Measurements from ENCODE around the gene ITPKA.

ITPKA gene

GRCh38 chr15:41511331-41511898, 17.7 kb downstream of the ITPKA start:
- DNase-seq (ENCODE audit: low spot score) = no peak

DNA sequence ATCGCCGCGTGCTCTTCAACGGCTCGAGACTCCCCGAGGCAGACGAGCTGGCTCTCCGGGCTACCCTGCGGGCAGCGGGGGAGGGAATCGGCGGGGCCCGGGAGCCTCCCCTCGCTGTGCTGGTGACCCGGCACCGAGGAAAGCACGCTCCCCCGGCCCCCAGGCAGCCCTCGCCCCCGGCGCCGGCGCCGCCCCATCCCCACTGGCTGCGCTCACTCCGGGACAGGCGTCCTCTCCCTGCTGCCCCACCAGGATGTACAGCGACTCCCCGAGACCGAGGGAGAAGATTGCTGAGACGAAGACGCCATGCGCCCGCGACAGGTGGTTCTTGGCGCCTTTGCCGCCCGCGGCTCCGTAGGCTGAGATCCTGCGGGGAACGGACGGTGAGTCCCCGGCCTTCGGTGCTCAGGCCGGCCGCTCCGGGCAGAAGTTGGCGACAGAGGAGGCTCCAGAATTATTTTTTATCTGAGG, 18.3 kb downstream of the ITPKA start:
- no peak for DNase-seq (ENCODE audit: low spot score)

DNA sequence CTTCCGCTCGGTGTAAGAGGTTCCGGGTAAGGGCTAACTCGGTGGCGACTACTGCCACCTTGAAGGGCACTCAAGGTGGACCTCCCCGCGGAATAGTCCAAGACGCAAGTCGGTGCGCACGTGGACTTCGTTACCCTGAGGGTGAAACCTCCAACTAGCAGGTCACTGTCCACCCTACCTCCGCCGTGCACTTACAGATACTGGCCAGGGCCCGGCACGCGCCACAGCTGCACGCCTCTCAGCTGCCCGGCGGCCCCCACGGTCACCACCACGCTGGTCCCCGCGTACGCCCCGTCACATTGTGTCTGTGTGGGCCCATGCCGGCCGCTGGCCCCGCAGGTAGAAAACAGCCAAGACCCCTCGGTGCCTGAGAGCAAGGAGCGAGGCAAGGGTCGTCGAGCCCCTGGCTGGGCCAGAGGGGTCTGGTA, 18.9 kb downstream of the ITPKA start:
- no peak for DNase-seq (ENCODE audit: low spot score)

DNA sequence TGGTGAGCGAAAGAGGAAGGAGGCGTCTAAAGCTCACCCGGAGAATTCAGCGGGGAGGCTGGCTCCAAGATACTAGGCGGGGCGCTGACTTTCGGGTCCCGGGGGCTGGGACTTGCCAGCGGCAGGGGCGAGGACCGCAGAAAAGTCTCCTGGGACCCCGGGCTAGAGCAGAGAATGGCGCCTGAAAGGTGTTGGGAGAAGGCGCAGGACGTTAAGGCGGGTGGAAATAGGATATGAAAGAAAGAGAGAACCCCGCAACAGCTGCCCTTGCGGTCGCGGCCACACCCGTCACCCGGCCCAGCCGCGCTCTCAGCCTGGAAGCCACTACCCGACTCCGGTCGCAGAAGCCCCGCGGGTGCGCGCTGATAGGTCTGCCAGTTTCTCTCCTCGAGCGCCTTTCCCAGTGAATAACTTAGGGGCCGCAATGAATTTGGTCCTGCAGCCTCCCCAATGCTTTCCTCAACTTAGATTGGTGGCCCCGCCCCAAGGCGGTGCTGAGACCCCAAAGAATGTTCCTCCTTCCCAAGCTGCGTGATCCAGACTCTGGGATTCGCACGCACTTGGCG, 19.3 kb downstream of the ITPKA start:
- DNase-seq (ENCODE audit: low spot score) = no peak

GRCh38 chr15:41513506-41514227, 20.0 kb downstream of the ITPKA start, which contains the start of gene LTK:
Gene LTK, minus strand, starts transcription at chr15:41513827. Its CDS starts 118 bp downstream, at chr15:41513709.
- no peak for DNase-seq (ENCODE audit: low spot score)

- no peak for DNase-seq (ENCODE audit: low spot score)
These were observed 24.3 kb downstream of the ITPKA start for GRCh38 chr15:41517895-41518449.

- no peak for DNase-seq (ENCODE audit: low spot score)
These were observed 27.0 kb downstream of the ITPKA start for GRCh38 chr15:41520636-41521035.

- DNase-seq (ENCODE audit: low spot score) = no peak
These were observed 27.9 kb downstream of the ITPKA start for GRCh38 chr15:41521614-41522013.

DNA sequence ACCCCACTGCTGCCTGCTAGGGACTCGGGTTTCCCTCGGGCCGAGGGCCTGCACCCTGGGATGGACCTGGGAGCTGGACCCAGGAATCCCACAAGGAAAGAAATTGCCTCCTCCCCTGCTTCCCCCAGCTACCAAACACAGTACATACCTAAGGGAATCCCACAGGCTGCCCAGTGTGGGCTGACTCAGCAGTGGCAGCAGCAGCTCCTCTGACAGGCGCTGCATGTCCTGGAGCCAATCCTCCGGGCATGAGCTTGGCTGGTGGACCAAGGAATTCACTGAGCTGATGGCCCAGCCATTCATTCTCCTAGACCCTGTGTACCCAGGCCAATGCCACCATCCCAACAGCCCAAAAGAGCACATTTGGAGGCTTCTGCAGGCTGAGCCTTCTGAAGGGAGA, 29.4 kb downstream of the ITPKA start:
- DNase-seq (ENCODE audit: low spot score) = no peak

DNA sequence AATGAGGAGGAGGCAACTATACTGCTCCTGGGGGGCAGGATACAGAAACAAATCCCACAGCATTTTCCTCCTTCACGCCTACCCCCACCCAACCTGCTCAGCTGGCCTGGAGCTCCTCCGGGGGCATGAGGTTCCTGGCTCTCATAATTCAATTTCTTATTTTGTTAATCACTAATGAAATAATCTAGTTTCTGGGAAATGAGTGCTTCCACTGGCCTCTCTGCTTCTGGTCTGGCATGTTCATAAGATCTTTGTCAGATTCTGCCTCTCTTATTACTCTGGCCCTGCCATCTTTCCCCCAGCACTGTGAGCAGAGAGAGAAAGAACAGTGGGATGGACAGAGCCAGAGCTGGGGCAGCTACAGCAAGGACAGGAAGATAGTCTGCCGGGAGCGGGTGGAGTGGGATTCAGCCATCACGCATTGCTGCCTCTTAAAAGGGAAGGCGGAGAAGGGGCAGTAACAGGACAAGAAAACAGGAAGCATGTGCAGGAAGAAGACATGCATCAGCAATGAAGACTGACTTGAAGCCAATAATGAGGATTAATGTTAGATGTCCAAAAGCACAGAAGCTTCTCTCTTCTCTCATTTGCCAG, 36.8 kb downstream of the ITPKA start:
- DNase-seq (ENCODE audit: low spot score) = no peak

GRCh38 chr15:41535544-41535943, 41.9 kb downstream of the ITPKA start:
- DNase-seq (ENCODE audit: low spot score) = no peak

DNA sequence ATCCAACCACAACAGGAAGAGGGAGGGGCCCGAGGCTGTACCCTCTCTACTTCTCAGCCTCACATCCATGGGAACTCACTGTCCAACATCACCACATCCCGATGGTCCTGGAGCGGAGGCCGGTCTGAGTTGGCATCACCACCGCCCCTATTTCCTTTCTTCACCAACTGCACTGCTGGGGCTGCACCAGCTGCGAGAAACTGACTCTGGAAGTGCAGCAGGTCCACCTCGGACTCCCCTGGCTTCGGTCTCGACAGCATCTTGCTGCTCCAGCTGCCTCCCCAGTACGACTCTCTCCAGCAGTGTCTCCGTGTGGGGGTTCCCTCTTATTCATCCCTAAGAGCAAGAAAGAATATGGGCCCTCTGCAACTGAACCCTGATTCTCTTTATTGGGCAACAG, 43.2 kb downstream of the ITPKA start:
- DNase-seq (ENCODE audit: low spot score) = no peak

DNA sequence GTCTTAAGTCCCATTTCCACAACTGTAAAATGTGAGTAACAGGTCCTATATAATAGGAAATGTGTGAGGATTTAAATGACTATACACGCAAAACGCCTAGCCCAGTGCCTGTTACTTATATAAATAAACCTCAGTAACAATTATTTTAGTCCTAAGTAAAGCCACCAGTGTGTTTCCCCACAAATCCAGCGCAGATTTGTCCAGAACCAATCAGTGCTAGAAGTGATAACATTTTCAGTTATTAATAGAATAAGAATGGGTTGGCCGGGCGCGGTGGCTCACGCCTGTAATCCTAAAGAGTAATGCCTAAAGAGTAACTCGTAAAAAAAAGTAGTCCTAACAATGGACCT, 49.8 kb downstream of the ITPKA start:
- DNase-seq (ENCODE audit: low spot score) = no peak

DNA sequence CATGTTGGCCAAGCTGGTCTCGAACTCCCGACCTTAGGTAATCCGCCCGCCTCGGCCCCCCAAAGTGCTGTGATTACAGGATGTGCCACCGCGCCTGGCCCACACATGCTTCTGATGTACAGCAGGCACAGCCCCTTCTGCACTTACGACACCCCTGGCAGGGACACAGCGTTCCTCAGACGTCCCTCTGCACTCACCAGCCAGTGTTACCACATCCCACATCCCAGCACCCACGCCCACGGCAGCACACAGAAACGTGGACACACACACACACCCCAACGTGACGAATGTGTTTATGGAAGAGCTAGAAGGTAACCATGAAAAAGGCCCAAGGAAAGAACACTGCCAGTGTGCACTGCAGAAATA, 51.0 kb downstream of the ITPKA start:
- no peak for DNase-seq (ENCODE audit: low spot score)

DNA sequence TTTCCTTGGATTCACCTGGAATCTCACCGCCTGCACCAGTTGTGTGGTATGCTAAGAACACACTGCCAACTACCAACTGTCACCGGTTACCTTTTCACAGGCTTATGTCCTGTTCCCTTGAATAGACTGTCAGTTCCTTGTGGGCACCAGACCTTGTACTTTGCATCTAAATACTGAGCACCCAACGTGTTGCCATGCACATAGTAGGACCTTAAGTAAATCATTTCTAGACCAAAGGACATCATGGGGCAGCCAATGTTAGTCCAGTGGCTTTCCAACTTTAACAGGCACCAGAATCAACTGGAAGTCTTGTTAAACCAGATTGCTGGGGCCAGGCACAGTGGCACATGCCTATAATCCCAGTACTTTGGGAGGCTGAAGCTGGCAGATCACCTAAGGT, 51.5 kb downstream of the ITPKA start:
- DNase-seq (ENCODE audit: low spot score) = no peak

- no peak for DNase-seq (ENCODE audit: low spot score)
These were observed 53.4 kb downstream of the ITPKA start for GRCh38 chr15:41546851-41547786.

- no peak for DNase-seq (ENCODE audit: low spot score)
These were observed 56.5 kb downstream of the ITPKA start for GRCh38 chr15:41550066-41550775.
